GM18519 (cell line): ENCODE data around the gene ST3GAL3.

Experiments
- ATAC-seq: cut with Tn5 transposase; IDR thresholded peaks from one replicate; pipeline ENCODE4 v1.9.1; 2021; ENCODE audit warnings: mild to moderate bottlenecking, moderate library complexity; ENCODE audit not compliant: unreplicated experiment, low FRiP score

Gene ST3GAL3, protein sequence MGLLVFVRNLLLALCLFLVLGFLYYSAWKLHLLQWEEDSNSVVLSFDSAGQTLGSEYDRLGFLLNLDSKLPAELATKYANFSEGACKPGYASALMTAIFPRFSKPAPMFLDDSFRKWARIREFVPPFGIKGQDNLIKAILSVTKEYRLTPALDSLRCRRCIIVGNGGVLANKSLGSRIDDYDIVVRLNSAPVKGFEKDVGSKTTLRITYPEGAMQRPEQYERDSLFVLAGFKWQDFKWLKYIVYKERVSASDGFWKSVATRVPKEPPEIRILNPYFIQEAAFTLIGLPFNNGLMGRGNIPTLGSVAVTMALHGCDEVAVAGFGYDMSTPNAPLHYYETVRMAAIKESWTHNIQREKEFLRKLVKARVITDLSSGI

DNA sequence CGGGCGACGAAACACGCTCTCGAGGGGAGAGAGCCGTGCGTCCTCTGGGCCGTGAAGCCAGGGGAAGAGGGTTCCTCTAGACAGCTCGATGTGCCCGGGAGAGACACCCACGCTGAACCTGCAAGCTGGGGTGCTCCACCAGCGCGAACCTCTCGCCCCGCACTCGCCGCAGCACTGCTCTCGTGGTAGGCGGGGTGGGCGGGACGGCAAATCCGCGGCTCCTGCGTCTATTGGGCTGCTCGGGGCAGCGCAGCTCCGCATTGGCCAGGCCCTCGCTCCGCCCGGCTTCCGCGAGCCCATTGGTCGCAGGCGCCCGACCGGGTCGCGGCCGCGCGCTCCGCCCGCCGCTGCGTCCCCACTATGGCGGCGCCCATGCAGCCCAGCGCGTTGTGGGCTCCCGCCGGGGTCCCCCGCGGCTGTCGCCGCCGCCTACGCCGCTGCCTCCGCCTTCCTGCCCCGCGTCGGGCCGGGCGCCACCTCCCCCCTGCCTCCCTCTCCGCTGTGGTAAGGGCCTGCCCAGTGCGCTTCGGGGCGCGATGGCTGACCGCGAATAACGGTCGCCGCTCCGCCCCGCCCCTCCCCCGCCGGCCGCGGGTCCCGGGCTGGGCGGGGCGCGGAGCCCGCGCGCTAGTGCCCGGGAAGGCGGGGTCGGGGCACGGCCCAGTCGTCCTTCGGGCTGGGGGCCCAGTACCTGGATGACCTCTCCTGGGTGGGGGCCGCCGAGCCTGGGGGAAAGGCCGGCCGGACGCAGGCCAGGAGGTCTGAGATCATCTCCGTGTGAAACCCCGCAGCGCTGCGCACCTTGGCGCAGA lies at the start of gene ST3GAL3:
Gene ST3GAL3 (plus strand): TSS at position 347 of the 812 bp plus-strand sequence. CDS start 28,727 bp downstream, outside the sequence.
- peak; percentile 74 for ATAC-seq

DNA sequence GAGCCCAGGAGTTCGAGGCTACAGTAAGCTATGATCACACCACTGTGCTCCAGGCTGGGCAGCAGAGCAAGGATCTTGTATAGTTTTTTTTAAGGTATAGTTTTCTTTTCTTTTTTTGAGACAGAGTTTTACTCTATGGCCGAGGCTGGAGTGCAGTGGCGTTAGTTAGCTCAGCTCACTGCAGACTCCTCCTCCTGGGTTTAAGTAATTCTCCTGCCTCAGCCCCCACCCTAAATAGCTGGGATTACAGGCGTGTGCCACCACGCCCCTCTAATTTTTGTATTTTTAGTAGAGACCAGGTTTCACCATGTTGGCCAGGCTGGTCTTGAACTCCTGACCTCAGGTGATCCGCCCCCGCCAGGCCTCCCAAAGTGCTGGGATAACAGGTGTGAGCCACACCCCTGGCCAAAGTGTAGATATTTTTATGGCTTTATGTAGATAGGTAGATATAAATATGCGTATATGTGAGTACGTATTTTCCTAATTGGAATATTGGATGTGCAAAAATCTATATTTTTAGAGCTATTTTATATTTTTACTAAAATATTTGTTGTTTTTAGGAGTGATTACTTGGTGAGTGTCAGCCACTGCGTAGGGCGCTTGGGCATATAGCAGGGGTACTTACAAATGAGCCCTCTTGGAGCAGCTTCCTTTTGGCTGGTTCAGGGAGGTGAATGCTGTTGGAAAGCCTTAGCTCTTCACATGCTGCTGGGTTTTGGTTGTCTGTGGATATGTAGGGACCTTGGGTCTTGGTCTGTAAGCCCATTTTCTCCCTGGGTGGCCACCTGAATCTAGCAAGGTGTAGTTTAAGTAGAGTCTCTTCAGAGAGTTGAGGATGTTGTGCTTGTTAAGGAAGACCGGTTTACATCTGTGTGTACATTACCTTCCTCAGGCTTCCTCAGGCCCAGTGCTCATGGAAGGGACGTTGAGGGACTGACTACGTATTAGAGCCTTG lies 47.8 kb upstream of the ST3GAL3 start:
- no peak for ATAC-seq

DNA sequence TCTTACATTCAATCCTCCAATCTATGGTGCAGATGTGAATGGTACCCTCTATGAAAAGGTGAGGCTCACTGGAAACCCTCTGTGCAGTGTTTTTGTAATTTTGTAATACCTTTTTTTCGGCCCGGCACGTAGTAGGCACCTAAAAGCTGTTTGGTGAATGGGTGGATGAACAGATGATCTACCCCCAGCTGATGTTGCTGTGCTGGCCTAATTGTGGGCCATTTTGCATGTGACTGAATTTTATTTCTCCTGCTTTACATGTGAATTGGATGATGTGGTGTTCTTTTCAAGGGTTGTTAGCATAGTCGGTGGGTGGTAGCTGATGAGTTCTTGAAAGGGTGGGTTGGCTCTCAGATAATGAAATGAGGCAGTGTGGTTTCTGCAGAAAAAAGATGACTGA lies 47.0 kb upstream of the ST3GAL3 start:
- no peak for ATAC-seq

DNA sequence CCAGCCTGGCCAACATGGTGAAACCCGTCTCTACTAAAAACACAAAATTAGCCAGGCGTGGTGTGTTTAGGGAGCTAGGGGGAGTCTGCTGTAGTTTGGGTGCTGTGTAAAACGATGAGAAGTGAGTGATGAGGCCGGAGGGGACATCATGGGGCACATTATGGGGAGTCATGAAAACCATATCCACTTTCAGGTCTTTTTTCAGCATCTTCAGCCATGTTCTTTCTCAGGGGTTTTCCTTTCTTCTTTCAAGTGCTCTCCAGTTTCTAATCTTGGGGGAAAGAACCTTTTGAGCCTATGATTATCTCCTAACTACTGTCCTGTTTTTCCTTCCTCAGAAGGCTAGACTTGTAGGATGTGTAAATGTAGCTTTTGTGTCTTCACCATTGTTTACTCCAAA lies 43.0 kb upstream of the ST3GAL3 start:
- ATAC-seq, result no peak

DNA sequence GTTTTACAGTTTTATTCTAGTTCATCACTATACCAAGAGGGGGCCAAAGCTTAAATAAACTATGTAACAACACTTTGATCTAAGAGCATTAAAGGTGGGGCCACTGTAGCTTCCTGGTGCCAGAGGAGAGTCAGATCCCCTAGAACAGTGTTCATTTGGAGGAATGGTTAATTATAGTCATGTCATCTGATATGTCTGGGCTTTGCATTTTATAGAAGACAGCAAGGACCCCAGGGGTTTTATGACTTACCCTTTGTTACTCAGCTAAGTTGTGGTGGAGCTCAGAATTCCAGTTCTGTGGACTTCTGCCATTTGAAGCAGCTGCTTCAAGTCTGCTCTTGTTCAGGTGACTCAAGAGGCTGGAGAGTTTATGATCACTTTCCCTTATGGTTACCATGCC lies 40.7 kb upstream of the ST3GAL3 start:
- ATAC-seq, result no peak

DNA sequence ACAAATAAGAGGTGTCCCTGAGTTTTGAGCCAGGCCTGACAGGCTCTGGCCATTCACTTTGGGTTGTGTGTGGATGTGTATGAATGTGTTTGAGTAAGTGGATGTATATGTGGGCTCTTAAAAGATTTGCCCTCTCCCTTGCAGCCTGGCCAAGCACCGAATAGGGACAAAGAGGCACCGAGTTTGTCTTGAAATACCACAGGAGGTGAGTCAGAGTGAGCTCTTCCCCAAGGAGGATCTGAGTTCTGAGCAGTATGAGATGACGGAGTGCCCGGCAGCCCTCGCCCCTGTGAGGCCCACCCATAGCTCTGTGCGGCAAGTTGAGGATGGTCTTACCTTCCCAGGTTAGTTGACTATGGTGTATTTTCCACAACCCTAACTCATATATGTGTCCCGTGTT lies 38.4 kb upstream of the ST3GAL3 start:
- no peak for ATAC-seq

DNA sequence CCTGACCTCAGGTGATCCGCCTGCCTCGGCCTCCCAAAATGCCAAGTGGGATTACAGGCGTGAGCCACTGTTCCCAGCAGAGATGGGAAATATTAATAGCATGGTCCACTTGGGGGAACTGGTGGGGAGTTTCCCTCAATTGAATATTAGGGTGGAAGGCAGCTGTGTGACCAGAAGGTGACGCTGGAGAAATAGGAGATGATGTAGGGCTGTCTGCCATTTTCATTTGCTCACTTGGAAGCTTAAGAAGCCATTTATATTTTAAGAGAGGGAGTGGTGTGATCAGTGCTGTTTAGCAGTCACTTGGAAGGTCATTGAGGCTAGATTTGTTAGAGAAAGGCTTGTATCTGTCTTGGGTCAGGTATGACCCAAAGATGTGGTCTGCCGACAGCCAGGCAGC lies 37.5 kb upstream of the ST3GAL3 start:
- ATAC-seq, result no peak

DNA sequence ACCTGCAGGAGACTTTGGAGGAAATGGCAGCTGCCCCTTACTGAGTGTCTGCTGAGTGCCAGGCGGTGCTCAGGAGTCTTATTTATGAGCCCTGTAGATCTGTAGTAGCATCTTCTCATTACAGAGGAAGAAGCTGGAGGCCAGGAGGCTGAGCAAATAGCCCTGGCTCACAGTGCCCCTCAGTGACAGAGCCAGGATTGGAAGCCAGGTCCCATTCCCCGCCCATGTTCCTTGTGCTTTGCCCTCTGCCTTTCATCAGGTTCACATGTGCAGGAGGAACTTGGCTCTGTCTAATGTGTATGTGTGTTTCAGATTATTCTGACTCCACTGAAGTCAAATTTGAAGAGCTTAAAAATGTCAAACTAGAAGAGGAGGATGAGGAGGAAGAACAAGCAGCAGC lies 36.1 kb upstream of the ST3GAL3 start:
- ATAC-seq, result no peak

DNA sequence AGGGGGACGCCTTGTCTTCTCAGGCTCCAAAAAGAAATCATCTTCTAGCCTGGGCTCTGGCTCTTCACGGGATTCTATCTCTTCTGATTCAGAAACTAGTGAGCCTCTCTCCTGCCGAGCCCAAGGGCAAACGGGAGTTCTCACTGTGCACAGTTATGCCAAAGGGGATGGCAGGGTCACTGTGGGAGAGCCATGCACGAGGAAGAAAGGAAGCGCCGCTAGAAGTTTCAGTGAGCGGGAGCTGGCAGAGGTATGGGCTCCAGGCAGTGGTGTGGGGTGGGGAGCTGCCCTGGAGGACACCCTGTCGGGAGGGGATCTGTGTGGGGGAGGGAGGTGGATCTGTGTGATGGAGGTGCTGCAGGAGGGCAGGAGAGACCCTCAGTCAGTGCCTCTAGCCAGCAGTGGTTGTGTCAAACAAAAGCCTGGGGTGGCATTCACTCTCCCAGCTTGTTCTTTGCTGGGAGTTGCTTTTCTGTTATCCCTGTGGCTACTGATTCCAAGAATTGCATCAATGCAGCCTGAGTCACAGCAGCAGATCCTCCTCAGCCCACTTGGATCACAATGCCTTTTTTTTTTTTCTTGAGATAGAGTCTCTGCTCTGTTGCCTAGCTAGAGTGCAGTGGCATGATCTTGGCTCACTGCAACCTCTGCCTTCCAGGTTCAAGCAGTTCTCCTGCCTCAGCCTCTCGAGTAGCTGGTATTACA lies 35.6 kb upstream of the ST3GAL3 start:
- no peak for ATAC-seq

DNA sequence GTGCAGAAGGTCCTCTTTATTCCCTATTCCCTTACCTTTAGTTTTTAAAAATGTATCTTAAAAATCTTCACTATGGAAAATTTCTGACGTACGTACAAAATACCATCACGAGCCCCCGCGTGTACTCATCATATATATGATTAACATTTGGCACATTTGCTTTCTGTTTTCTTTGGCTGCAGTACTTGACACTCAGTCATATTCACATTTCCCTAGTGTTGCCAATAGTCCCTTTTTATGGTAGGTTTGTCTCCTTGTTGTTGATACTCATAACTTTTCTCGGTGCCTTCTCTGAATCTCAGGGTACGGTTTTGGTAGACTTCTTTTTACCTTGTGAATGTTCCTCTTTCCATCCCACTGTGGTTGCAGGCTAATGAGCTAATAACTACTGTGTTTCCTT lies 34.1 kb upstream of the ST3GAL3 start:
- no peak for ATAC-seq

DNA sequence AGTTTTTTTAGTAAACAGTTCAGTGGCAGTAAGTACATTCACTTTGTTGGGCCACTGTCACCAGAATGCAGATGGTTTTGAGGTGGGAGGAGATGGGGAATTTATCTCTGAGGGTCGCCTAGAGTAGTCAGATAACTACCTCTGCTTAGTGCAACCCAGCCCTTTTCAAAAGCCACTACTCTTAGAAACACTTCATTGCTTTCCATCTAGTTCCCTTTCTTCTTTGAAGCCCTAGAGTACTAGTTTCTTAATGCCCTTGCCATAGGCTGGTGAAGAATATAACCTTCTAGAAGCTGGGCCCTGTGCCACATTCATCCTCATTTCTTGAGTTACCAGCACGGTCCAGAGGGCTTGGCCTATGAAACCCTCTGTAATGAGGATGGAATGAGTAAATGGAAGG lies 28.4 kb upstream of the ST3GAL3 start:
- no peak for ATAC-seq

DNA sequence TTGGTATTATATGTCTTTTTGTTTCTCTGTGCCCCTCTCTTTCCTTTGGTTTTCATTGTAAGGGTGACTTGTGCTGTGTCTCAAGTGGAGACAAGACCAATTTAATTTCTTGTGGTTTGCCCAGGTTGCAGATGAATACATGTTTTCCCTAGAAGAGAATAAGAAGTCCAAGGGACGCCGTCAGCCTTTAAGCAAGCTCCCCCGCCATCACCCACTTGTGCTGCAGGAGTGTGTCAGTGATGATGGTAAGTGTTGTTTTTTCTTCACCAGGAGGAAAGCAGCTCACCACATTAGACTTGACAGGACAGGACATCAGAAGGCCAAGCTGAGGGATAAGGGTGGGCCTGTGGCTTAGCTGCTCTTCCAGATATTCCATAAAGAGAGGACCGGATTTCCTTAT lies 23.8 kb upstream of the ST3GAL3 start:
- no peak for ATAC-seq

DNA sequence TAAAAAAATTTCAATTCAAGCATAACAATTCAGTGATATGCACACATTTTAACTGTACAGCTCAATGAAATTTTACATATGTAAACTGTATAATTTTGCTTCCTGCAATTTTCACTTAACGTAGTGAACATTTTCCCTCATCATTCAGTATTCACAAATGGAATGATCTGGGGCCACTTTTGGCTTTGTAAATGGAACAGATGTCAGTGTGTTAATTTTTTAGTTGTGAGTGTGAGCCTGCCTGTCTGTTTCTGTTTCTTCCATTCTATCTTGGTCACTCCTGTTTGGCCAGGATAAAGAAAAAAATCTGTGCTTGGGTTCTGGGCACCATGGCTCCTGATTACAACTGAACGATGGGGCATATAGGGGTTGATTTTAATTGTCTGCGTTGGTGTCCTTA lies 20.5 kb upstream of the ST3GAL3 start:
- ATAC-seq, result no peak

DNA sequence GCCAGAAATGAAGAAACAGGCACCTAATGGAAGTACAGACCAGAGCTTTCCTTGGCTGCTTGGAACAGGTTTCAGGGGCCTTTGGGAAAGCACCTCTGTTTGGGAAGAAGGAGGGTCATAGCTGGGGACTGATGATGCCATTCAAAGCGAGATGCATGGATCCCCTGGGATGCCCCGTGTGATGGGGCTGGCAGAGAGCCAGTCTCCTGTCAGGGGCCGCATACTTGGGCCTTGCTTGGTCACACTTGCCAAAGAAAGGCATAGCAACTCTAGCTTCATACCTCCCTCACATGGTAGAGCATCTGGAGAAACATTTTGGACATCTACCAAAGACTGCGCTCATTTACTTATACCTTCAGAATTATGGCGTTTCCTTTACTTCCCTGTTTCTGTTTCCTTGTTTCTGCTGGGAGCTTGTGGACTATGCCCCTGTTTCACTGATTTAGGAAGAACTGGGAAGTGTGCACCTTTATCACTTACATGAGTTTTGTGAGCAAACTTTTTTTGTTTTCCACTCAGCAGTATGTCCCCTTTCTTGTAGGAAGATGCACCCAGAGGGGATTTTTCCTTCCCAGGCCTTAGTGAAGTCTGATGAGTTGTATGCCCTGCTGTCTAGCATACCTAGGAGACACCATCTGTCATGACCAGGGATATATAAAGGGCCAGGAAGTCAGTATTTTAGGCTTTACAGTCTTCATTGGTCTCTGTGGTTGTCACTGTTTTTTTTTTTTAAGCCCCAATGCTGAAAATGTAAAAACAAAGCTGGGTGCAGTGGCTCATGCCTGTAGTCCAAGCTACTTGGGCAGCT lies 19.8 kb upstream of the ST3GAL3 start:
- no peak for ATAC-seq

DNA sequence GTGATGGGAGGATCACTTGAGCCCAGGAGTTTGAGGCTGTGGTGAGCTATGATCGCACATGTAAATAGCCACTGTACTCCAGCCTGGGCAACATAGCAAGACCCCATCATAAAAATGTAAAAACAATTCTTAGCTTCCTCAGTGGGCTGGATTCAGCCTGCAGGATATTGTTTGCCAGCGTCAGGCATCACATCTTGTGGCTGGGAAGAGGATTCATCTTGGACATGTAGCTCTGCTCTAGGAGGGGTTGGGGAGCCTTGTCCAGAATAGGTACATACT lies 19.3 kb upstream of the ST3GAL3 start:
- no peak for ATAC-seq

DNA sequence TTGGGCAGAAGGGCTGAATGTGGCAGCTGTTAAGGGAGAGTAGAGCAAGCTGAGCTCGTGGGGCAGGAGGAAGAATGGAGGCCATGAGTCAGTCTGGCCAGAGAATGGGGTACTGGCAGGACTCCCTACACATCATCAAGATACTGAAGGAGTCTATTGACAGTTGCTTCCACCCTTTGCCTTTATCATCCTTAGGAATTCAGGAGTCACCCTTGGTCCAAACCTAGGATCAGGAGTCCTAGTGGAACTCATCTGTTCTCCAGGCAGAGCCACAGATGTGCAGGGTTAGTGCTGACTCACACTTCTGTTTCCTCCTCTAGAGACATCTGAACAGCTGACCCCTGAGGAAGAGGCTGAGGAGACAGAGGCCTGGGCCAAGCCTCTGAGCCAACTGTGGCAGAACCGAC lies 18.7 kb upstream of the ST3GAL3 start:
- ATAC-seq, result no peak

DNA sequence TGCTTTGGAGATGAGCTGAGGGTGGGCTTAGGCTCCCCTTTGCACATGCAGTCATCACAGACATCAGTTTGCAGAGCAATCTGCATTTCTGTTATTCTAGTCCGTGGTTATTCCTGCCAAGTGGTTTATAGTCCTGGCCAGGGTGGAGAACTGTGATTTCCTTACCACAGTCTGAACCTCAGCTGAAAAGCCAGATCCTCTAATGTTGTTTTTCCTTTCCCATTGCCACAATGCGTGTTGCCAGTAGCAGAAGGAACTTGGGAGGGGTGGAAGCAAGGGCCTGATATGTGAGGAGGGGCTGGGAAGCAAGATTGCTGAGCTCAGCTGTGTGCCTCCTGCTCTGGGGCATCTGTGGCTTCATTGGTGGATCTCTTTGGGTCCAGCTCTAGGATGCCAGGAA lies 18.0 kb upstream of the ST3GAL3 start:
- ATAC-seq, result no peak

DNA sequence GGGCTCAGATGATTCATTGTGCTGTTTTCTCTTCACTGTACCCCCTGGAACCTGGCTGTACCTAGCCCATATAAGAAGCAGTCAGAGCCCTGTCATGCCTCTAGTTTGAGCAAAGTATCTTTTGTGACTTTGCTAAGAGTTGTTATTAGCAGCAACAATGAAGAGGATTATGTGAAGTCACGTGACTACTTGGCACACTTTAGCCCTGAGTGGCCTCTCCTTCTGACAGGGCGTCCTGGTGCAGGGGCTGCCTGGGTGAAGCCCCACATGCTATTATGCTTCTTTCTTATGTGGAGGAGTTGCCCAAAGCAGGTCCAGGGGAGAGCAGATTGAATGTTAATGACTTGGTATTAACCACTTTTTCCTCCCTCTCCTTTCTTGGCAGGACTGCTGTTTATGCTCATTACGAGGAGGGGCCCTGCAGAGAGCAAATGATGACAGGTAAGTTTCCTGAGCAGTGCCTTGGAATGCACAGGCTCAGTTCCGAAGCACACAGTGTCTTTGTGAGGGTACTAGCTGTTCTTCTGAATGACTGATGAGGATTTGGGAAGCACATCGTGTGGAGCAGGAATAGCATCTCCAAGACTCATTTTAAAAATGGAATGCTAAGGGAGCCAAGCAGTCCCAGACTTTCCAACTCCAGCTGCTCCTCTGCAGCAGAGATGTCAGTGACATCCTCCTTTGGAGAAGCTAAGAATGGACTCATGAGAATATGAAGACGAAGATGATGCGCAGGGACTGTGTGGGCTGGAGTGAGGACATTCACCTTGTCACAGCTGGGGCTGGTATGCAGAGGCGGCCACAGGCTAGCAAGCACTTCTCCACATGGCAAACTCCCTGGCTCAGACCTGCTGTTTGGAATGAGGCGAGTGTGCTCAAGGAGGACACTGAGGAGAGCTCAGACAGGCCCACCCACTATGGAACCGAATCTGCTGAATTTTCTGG lies 15.2 kb upstream of the ST3GAL3 start:
- ATAC-seq, result no peak

DNA sequence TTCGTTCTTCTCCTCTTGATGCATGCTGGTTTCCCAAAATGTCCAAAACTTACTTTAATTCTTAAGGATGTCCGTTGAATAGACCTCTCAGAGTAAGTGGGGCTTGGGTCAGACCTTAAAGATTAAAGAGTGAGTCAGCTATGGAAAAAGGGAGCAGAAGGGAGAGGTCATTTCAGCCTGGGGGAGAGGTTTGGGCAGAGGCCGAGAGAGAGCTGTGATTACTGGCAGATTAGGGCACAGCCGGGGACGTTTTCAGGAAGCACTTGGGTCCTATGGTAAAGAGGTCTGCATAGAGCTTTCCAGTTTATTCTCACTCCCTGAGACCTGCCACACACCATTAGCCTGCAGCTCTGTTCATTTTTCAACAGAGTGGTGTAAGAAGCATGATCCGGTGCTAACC lies 14.0 kb upstream of the ST3GAL3 start:
- ATAC-seq, result no peak
